GM10266 (cell line): ENCODE data around the gene NEO1.

Experiments used
- DNase-seq: peaks from one replicate; pipeline ENCODE4 v3.0.0; 2012; ENCODE audit errors: extremely low spot score
- TF ChIP-seq, protein P1 (sequence below): IDR thresholded peaks from 2 replicates; pipeline ENCODE4 v1.5.1; 2012; ENCODE audit warnings: mild to moderate bottlenecking, low read depth; ENCODE audit not compliant: control insufficient read depth, insufficient read depth; ENCODE audit errors: missing control alignments

The NEO1 gene

DNA sequence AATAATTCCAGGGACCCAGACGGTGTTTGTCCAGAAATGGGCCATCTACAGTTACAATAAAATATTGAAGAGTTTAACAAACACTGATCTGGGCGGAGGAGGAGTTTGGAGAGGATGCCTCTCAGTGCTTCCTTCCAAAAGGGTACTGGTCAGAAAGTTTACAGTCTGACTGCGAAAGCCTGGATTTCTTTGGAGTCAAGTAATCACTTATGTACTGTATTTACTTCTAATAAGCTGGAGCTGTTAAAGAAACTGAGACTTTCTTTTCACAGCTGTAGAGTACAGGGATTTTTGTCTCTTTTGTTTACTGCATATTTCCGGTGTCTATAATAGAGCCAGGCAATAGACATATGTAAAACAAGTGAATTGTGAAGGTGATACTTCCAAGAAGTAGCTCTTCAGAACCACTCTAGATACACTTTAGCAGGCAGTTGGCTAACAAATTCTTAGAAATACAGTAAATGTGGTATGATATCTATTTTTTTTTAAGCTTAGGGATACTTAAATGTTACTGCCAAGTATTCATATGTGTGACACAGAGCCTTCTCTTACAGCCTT is 22.1 kb upstream of the NEO1 start:
- TF ChIP-seq, protein P1, sequence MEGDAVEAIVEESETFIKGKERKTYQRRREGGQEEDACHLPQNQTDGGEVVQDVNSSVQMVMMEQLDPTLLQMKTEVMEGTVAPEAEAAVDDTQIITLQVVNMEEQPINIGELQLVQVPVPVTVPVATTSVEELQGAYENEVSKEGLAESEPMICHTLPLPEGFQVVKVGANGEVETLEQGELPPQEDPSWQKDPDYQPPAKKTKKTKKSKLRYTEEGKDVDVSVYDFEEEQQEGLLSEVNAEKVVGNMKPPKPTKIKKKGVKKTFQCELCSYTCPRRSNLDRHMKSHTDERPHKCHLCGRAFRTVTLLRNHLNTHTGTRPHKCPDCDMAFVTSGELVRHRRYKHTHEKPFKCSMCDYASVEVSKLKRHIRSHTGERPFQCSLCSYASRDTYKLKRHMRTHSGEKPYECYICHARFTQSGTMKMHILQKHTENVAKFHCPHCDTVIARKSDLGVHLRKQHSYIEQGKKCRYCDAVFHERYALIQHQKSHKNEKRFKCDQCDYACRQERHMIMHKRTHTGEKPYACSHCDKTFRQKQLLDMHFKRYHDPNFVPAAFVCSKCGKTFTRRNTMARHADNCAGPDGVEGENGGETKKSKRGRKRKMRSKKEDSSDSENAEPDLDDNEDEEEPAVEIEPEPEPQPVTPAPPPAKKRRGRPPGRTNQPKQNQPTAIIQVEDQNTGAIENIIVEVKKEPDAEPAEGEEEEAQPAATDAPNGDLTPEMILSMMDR: no peak
- no peak for DNase-seq

DNA sequence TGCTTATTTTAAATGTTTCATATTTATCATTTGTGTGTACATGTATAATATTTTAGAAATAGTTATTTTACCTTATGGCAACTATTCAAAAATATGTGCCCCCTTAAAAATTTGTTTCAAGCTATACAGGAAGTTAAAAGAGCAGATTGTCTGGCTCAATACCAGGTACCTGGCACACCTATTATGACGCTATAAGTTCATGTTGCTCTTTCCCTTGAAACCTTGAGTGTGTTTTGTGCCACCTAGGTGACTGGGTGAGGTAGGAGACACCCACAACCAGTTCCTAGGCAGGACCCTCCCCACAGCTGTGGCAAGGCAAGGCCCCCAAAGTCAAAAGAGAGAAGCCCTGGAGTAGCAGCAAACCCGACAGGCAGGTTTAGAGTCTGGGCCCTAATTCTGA is 20.6 kb upstream of the NEO1 start:
- TF ChIP-seq, protein P1: no peak

DNA sequence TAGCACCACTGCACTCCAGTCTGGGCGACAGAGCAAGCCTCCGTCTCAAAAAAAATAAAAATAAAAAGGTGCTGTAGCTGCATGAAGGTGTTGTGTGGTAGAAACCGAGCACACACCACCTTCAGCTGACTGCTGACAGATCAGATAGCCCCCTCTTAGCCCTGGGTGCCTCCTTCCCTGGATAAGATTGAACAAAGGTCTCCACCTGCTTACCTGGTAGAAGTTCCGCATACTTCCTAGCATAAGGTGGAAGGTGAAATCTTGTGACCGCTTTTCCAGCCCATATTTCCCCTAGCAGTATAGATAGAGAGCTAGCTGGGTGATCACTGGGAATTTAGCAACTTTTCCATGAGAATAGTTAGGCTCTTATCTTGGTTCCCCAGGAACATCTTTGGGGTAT is 18.7 kb upstream of the NEO1 start:
- TF ChIP-seq, protein P1: no peak
- DNase-seq: no peak

More for the DNA sequence above, 20.6 kb upstream of the NEO1 start:
- no peak for DNase-seq

DNA sequence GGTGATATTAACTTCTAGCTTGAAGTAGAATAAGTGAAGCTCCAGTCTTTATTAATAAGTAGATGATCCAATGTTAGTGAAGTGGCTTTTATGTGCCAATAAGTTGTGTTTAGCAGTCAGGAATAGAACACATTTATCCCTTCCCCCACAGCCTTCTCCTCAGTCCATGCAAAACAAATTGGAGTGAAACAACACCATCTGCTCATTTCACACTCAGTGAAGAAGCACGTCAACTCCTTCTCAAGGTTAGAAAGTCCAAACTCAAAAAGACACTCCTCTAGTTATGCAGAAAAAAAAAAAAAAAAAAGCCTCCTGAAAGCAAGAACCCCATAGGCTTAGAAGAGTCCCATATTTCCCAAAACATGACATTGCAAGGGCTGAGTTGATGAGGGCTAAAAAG is 18.0 kb upstream of the NEO1 start:
- DNase-seq: no peak
- TF ChIP-seq, protein P1: no peak

DNA sequence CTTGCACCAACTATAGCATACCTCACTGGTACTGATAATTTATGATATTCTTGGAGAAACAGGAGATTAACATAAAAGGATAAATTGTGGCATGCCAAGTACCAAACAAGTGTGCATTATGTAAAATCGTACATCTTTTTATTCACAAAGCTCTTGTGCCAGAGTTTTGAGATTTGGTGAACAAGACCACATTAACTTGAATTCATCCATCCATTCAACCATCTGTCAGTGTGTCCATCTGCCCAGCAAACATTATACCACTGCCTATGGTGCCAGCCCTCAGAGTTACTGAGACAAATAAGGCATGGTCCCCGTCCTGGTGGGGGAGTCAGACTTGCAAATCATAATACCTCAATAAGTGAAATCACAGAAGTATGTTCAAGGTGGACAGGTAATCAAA is 17.0 kb upstream of the NEO1 start:
- DNase-seq: no peak
- TF ChIP-seq, protein P1: no peak

DNA sequence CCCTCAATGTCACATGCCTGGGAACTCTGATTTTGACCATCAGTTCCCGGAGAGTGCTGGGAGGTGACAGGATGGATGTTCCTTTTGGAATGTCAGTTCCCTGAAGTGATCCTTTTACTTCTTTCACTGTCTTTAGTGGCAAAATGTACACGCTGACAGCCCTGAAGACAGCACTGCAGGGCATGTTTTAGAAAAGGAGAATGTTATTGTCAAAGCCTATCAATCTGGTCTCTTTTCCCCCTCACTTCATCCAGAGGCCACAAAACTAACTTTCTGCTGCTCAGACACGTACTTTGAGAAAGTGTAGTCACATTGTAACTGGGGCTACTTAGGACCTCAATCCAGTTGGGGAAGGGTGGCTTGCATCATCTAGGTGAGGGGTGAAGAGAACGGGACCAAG is 14.0 kb upstream of the NEO1 start:
- TF ChIP-seq, protein P1: no peak

DNA sequence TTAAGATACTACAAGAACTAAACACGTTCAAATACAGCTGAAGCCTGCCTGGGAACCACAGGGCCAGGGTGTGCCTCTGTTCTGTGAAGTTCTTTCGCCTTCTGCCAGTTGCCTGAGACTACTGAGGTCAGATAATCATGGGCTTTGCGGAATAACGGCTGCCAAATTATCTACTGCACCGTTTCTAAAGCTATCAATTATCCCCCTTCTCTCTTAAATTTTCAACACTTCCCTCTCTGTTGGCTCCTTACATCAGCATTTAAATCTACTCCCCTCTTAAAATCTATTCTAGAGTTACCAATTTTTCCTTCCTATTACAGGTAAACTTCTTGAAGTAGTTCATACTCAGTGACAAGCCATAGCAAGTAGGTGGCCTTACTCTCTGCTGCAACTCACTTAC is 6.2 kb upstream of the NEO1 start:
- TF ChIP-seq, protein P1: no peak
- no peak for DNase-seq

More for the DNA sequence above, 14.0 kb upstream of the NEO1 start:
- DNase-seq: no peak
